PC-3 (cell line): ENCODE data around the gene CARHSP1. TPM values are rescaled to one million over a fixed set of nuclear protein-coding genes. Genes with fewer than 3 reads are reported as not detected.
"Not testable (repeated sequence)": the region's sequence is repeated elsewhere in the genome, so short reads cannot be mapped to it uniquely, and the experiment has no call there.

ENCODE experiments used
- ATAC-seq: fragments of 200-7000 bp; cut with Tn5 transposase; 2 replicates; pipeline ENCODE4 v1.9.1; 2020; ENCODE audit warnings: mild to moderate bottlenecking, moderate library complexity
- BruUV-seq: library from RNA; stranded (reverse); fragments of 400-500 nt; replicated peaks from 2 replicates; lab custom pipeline; 2021; lab: Mats Ljungman, UMichigan
- CTCF ChIA-PET: fragments of 300-600 bp; sonication (Branson Sonifier 250); formaldehyde crosslinking; loops from one replicate; lab custom pipeline; 2022; ENCODE audit warnings: antibody characterized with exemption; lab: Charles Lee
- POLR2A ChIA-PET: fragments of 300-600 bp; sonication (Branson Sonifier 250); formaldehyde crosslinking; loops from one replicate; lab custom pipeline; 2022; ENCODE audit warnings: antibody characterized with exemption; ENCODE audit not compliant: unreplicated experiment; lab: Charles Lee
- DNase-seq: peaks from one replicate; pipeline ENCODE4 v3.0.0-alpha.2; 2015
- H2AFZ ChIP-seq: fragments of 300-600 bp; sonication (generic); 2 replicates; pipeline ENCODE4 v1.6.0; 2016; ENCODE audit warnings: antibody characterized with exemption, low read length
- H3F3A ChIP-seq: fragments of 300-600 bp; sonication (generic); one replicate; pipeline ENCODE4 v1.6.0; 2017; ENCODE audit warnings: antibody characterized with exemption, low read length, control low read depth, mild to moderate bottlenecking; ENCODE audit not compliant: unreplicated experiment
- H3K27ac ChIP-seq: fragments of 300-600 bp; sonication (generic); 2 replicates; pipeline ENCODE4 v1.5.1; 2016; ENCODE audit warnings: mild to moderate bottlenecking, low read length
- H3K27me3 ChIP-seq: fragments of 300-600 bp; sonication (generic); 2 replicates; pipeline ENCODE4 v1.6.1; 2016; ENCODE audit warnings: low read length, mixed read lengths
- H3K36me3 ChIP-seq: fragments of 300-600 bp; sonication (generic); 2 replicates; pipeline ENCODE4 v1.6.1; 2016; ENCODE audit warnings: low read depth, mixed run types, low read length, mixed read lengths
- H3K4me1 ChIP-seq: fragments of 300-600 bp; sonication (generic); 2 replicates; pipeline ENCODE4 v1.5.1; 2016; ENCODE audit warnings: low read length; ENCODE audit not compliant: insufficient read depth
- H3K4me2 ChIP-seq: fragments of 300-600 bp; sonication (generic); 2 replicates; pipeline ENCODE4 v1.6.0; 2016; ENCODE audit warnings: low read length
- H3K4me3 ChIP-seq: fragments of 300-600 bp; sonication (generic); 2 replicates; pipeline ENCODE4 v1.5.1; 2016; ENCODE audit warnings: mild to moderate bottlenecking, low read length, mixed read lengths
- H3K79me2 ChIP-seq: fragments of 300-600 bp; sonication (generic); 2 replicates; pipeline ENCODE4 v1.6.1; 2017; ENCODE audit warnings: low read length, mixed read lengths
- H3K9ac ChIP-seq: fragments of 300-600 bp; sonication (generic); 2 replicates; pipeline ENCODE4 v1.6.0; 2016; ENCODE audit warnings: mild to moderate bottlenecking, low read length
- H3K9me2 ChIP-seq: fragments of 300-600 bp; sonication (generic); replicated peaks from 2 replicates; pipeline ENCODE4 v1.6.1; 2016; ENCODE audit warnings: mixed run types, low read length, mixed read lengths
- H3K9me3 ChIP-seq: fragments of 300-600 bp; sonication (generic); 2 replicates; pipeline ENCODE4 v1.6.1; 2016; ENCODE audit warnings: low read length, mixed read lengths
- H4K20me1 ChIP-seq: fragments of 300-600 bp; sonication (generic); 2 replicates; pipeline ENCODE4 v1.6.1; 2016; ENCODE audit warnings: low read length, mixed read lengths
- CTCF ChIP-seq: fragments of 300-600 bp; sonication (generic); conservative IDR thresholded peaks from 2 replicates; pipeline ENCODE4 v1.5.1; 2017; ENCODE audit warnings: antibody characterized with exemption, low read depth, mild to moderate bottlenecking, low read length
- EZH2 ChIP-seq: fragments of 300-600 bp; sonication (generic); IDR thresholded peaks from one replicate; pipeline ENCODE4 v1.6.1; 2017; ENCODE audit warnings: antibody characterized with exemption, mild to moderate bottlenecking, low read length; ENCODE audit not compliant: unreplicated experiment
- EZH2phosphoT487 ChIP-seq: fragments of 300-600 bp; sonication (generic); IDR thresholded peaks from 2 replicates; pipeline ENCODE4 v1.6.1; 2018; ENCODE audit warnings: mild to moderate bottlenecking, antibody characterized with exemption, low read length, borderline replicate concordance
- intact Hi-C: fragments of 100-400 bp; cut with micrococcal nuclease; formaldehyde crosslinking; loops from 2 replicates; pipeline ENCODE4 v1.9.0; 2023
- total RNA-seq: library from RNA; depleted of rRNA; stranded (reverse); fragments of >200 nt; gene quantifications from 2 replicates; pipeline ENCODE4 v1.2.3, GENCODE V29; 2014

CARHSP1 gene
- total RNA-seq, 1 experiment from 2014 or later = 142 TPM

GRCh38 chr16:8842016-8842415, 26.8 kb downstream of the CARHSP1 start:
- H3K9me3 ChIP-seq, H4K20me1 ChIP-seq, H3K79me2 ChIP-seq, H2AFZ ChIP-seq, ATAC-seq, H3K9ac ChIP-seq, DNase-seq, POLR2A ChIA-PET, H3F3A ChIP-seq, H3K4me1 ChIP-seq, H3K4me2 ChIP-seq, H3K27me3 ChIP-seq, BruUV-seq, H3K4me3 ChIP-seq, H3K9me2 ChIP-seq, H3K27ac ChIP-seq, CTCF ChIA-PET, H3K36me3 ChIP-seq, intact Hi-C loops: not testable (repeated sequence)

GRCh38 chr16:8837594-8837993, 31.2 kb downstream of the CARHSP1 start:
- DNase-seq, H3K4me1 ChIP-seq, CTCF ChIA-PET, ATAC-seq, H4K20me1 ChIP-seq, POLR2A ChIA-PET, H3K36me3 ChIP-seq, H2AFZ ChIP-seq, H3K4me3 ChIP-seq, BruUV-seq, H3K9me3 ChIP-seq, H3K27me3 ChIP-seq, H3F3A ChIP-seq, H3K4me2 ChIP-seq, intact Hi-C loops, H3K9ac ChIP-seq, H3K27ac ChIP-seq, H3K79me2 ChIP-seq, H3K9me2 ChIP-seq: not testable (repeated sequence)

- H3K4me1 ChIP-seq, ATAC-seq, H3K9me2 ChIP-seq, H3K79me2 ChIP-seq, H2AFZ ChIP-seq, H3F3A ChIP-seq, H3K9ac ChIP-seq, H3K4me3 ChIP-seq, DNase-seq, CTCF ChIA-PET, intact Hi-C loops, H3K36me3 ChIP-seq, H3K4me2 ChIP-seq, H3K27ac ChIP-seq, H3K27me3 ChIP-seq, H3K9me3 ChIP-seq, H4K20me1 ChIP-seq, BruUV-seq: not testable (repeated sequence)
- POLR2A ChIA-PET = interaction anchor here (0.6 kb wide), 1 partner anchor 190 kb away, joined by 3 read pairs; no protein-coding TSS in a partner anchor
Measured at GRCh38 chr16:8836797-8837196, 32.0 kb downstream of the CARHSP1 start.

GRCh38 chr16:8832717-8833105, 36.1 kb downstream of the CARHSP1 start:
- intact Hi-C loops = no loop called here
- ChIA-PET POLR2A (no interaction called here), CTCF (no interaction called here)
- no peaks in the 10 kb centered on the region for H3K4me1 ChIP-seq
- no peaks in the 10 kb centered on the region for H3F3A ChIP-seq
- H2AFZ ChIP-seq = no peak overlapping the region
- H3K9me3 ChIP-seq = no peaks in the 10 kb centered on the region
- H3K79me2 ChIP-seq = no peaks in the 10 kb centered on the region
- no TSS peak for BruUV-seq
- H3K27ac ChIP-seq = no peak overlapping the region
- TF ChIP-seq EZH2 = no peak
- no peak for TF ChIP-seq EZH2phosphoT487
- no peak for TF ChIP-seq CTCF
- no peaks in the 10 kb centered on the region for H3K9me2 ChIP-seq
- ATAC-seq = no peak
- no peaks in the 10 kb centered on the region for H4K20me1 ChIP-seq
- no peaks in the 10 kb centered on the region for H3K27me3 ChIP-seq
- H3K4me3 ChIP-seq = no peak overlapping the region
- no peak for DNase-seq
- H3K9ac ChIP-seq = no peak overlapping the region
- H3K4me2 ChIP-seq = no peak overlapping the region
- peaks cover 13% of the 10 kb centered on the region for H3K36me3 ChIP-seq
